IMR-90 (cell line): ENCODE measurements around the gene F11. TPM values are rescaled to one million over a fixed set of nuclear protein-coding genes. Genes with fewer than 3 reads are reported as not detected.

Experiments
- ATAC-seq: fragments of 200-7000 bp; cut with Tn5 transposase; 2 replicates; pipeline ENCODE4 v1.9.1; 2020; ENCODE audit warnings: low read depth, mild to moderate bottlenecking, moderate library complexity
- BruUV-seq: library from RNA; stranded (reverse); fragments of 400-500 nt; replicated peaks from 2 replicates; lab custom pipeline; 2021; lab: Mats Ljungman, UMichigan
- CTCF ChIA-PET: fragments of 300-600 bp; formaldehyde crosslinking; extraction: SDS; loops from one replicate; lab custom pipeline; 2021; ENCODE audit warnings: antibody characterized with exemption; lab: Yijun Ruan, JAX
- POLR2A ChIA-PET: fragments of 300-600 bp; sonication (Branson Sonifier 250); formaldehyde crosslinking; loops from one replicate; lab custom pipeline; 2022; ENCODE audit warnings: antibody characterized with exemption; ENCODE audit not compliant: unreplicated experiment; lab: Charles Lee
- DNase-seq: peaks from one replicate; pipeline ENCODE4 v3.0.0; 2013
- H2AFZ ChIP-seq: replicated peaks from 2 replicates; pipeline ENCODE3; 2013; ENCODE audit warnings: low read length, mild to moderate bottlenecking; ENCODE audit not compliant: poor library complexity
- H2AK5ac ChIP-seq: 2 replicates; pipeline ENCODE4 v1.6.1; 2013; ENCODE audit warnings: low read depth, low read length, inconsistent platforms
- H2AK9ac ChIP-seq: replicated peaks from 2 replicates; pipeline ENCODE3; 2013; ENCODE audit warnings: mild to moderate bottlenecking, low read depth, low read length, moderate library complexity; ENCODE audit not compliant: poor library complexity
- H2BK120ac ChIP-seq: 2 replicates; pipeline ENCODE4 v1.6.1; 2013; ENCODE audit warnings: low read depth, low read length, inconsistent platforms
- H2BK15ac ChIP-seq: 3 replicates; pipeline ENCODE4 v1.6.1; 2013; ENCODE audit warnings: low read depth, low read length, inconsistent platforms
- H2BK20ac ChIP-seq: 2 replicates; pipeline ENCODE4 v1.6.1; 2013; ENCODE audit warnings: low read depth, mild to moderate bottlenecking, inconsistent platforms, low read length, moderate library complexity
- H2BK5ac ChIP-seq: 2 replicates; pipeline ENCODE4 v1.6.1; 2013; ENCODE audit warnings: mild to moderate bottlenecking, low read depth, low read length, inconsistent platforms; ENCODE audit not compliant: poor library complexity, severe bottlenecking
- H3K14ac ChIP-seq: replicated peaks from 2 replicates; pipeline ENCODE4 v1.6.1; 2013; ENCODE audit warnings: low read depth, low read length, inconsistent platforms
- H3K18ac ChIP-seq: 2 replicates; pipeline ENCODE4 v1.6.1; 2013; ENCODE audit warnings: low read depth, low read length, control low read depth
- H3K23ac ChIP-seq: 2 replicates; pipeline ENCODE4 v1.6.1; 2013; ENCODE audit warnings: low read depth, low read length, inconsistent platforms
- H3K27ac ChIP-seq: 2 replicates; pipeline ENCODE4 v1.5.1; 2013; ENCODE audit warnings: mild to moderate bottlenecking, control low read depth, low read length; ENCODE audit not compliant: insufficient read depth
- H3K27me3 ChIP-seq: 2 replicates; pipeline ENCODE4 v1.6.1; 2013; ENCODE audit warnings: low read length; ENCODE audit not compliant: control insufficient read depth, insufficient read depth
- H3K36me3 ChIP-seq: 2 replicates; pipeline ENCODE4 v1.6.1; 2013; ENCODE audit warnings: low read length, mixed read lengths; ENCODE audit not compliant: control insufficient read depth, insufficient read depth
- H3K4ac ChIP-seq: 2 replicates; pipeline ENCODE4 v1.6.1; 2013; ENCODE audit warnings: low read depth, low read length, inconsistent platforms
- H3K4me1 ChIP-seq: 2 replicates; pipeline ENCODE4 v1.6.1; 2013; ENCODE audit warnings: low read length, mixed read lengths; ENCODE audit not compliant: control insufficient read depth, insufficient read depth
- H3K4me2 ChIP-seq: 2 replicates; pipeline ENCODE4 v1.6.1; 2013; ENCODE audit warnings: low read depth, mild to moderate bottlenecking, control low read depth, low read length, moderate library complexity
- H3K4me3 ChIP-seq: 2 replicates; pipeline ENCODE4 v1.5.1; 2013; ENCODE audit warnings: low read depth, mild to moderate bottlenecking, control low read depth, low read length, moderate library complexity; ENCODE audit not compliant: insufficient read depth
- H3K56ac ChIP-seq: 2 replicates; pipeline ENCODE4 v1.6.1; 2013; ENCODE audit warnings: low read length, inconsistent platforms; ENCODE audit not compliant: insufficient read depth; ENCODE audit errors: extremely low read depth
- H3K79me1 ChIP-seq, 2 experiments: 2 replicates each; pipeline ENCODE4 v1.6.1; 2013; ENCODE audit warnings: low read length in 2 of 2, inconsistent platforms in 1 of 2, low read depth in 1 of 2
- H3K9ac ChIP-seq: 2 replicates; pipeline ENCODE4 v1.6.1; 2013; ENCODE audit warnings: low read depth, low read length, control low read depth
- H3K9me1 ChIP-seq: 2 replicates; pipeline ENCODE4 v1.6.1; 2013; ENCODE audit warnings: low read length, inconsistent platforms; ENCODE audit not compliant: insufficient read depth
- H3K9me3 ChIP-seq: 2 replicates; pipeline ENCODE4 v1.6.1; 2013; ENCODE audit warnings: low read length; ENCODE audit not compliant: control insufficient read depth, insufficient read depth
- H4K20me1 ChIP-seq: 2 replicates; pipeline ENCODE4 v1.6.1; 2013; ENCODE audit warnings: low read length, inconsistent platforms; ENCODE audit not compliant: insufficient read depth
- H4K5ac ChIP-seq: 2 replicates; pipeline ENCODE4 v1.6.1; 2013; ENCODE audit warnings: mild to moderate bottlenecking, low read depth, low read length, control low read depth
- H4K8ac ChIP-seq, 2 experiments: 2 replicates each; pipeline ENCODE4 v1.6.1; 2013; ENCODE audit warnings: low read depth in 2 of 2, low read length in 2 of 2, control low read depth in 1 of 2, inconsistent platforms in 1 of 2
- H4K91ac ChIP-seq: 2 replicates; pipeline ENCODE4 v1.6.1; 2013; ENCODE audit warnings: low read depth, low read length, inconsistent platforms; ENCODE audit not compliant: insufficient read depth
- BHLHE40 ChIP-seq: fragments of 150-350 bp; IDR thresholded peaks from 2 replicates; pipeline ENCODE4 v1.6.1; 2016; ENCODE audit warnings: mild to moderate bottlenecking, low read depth, low read length
- CHD1 ChIP-seq: IDR thresholded peaks from 2 replicates; pipeline ENCODE4 v1.6.1; 2012; ENCODE audit warnings: low read depth, low read length, improper control_type of control experiment
- MAZ ChIP-seq: IDR thresholded peaks from 2 replicates; pipeline ENCODE4 v1.6.1; 2012; ENCODE audit warnings: low read depth, mild to moderate bottlenecking, low read length, improper control_type of control experiment, moderate library complexity, borderline replicate concordance
- MXI1 ChIP-seq: IDR thresholded peaks from 2 replicates; pipeline ENCODE4 v1.6.1; 2012; ENCODE audit warnings: low read depth, mild to moderate bottlenecking, low read length, moderate library complexity, borderline replicate concordance
- NFE2L2 ChIP-seq: fragments of 150-350 bp; IDR thresholded peaks from 2 replicates; pipeline ENCODE4 v1.6.1; 2016; ENCODE audit warnings: low read depth, mild to moderate bottlenecking, low read length
- SMC3 ChIP-seq: fragments of 150-350 bp; IDR thresholded peaks from 2 replicates; pipeline ENCODE4 v1.6.1; 2016; ENCODE audit warnings: low read depth, mild to moderate bottlenecking, antibody characterized with exemption, low read length, moderate library complexity
- USF2 ChIP-seq: fragments of 150-350 bp; IDR thresholded peaks from 2 replicates; pipeline ENCODE4 v1.6.1; 2017; ENCODE audit warnings: mild to moderate bottlenecking, antibody characterized with exemption, low read length, low read depth
- WGBS, 2 experiments: methylation state at CpG; one replicate each; pipeline versions ENCODE4 v1.1.5 to v1.1.7; 2013; ENCODE audit warnings: missing lambda C conversion rate in 2 of 2; ENCODE audit not compliant: insufficient read length in 1 of 2; ENCODE audit errors: extremely low coverage in 2 of 2; 5-methylcytosine and 5-hydroxymethylcytosine counted together
- dilution Hi-C: fragments of 300-500 bp; cut with HindIII; formaldehyde crosslinking; loops from one replicate; pipeline ENCODE4 v1.14.3; 2018; ENCODE audit warnings: low sequenced_read_pairs; ENCODE audit not compliant: unreplicated experiment
- in situ Hi-C: fragments of 300-500 bp; cut with MboI; formaldehyde crosslinking; loops from 3 replicates; pipeline ENCODE4 v1.14.3; 2019; ENCODE audit warnings: low sequenced_read_pairs, inconsistent platforms, mixed read lengths
- intact Hi-C: fragments of 100-400 bp; cut with micrococcal nuclease; formaldehyde crosslinking; loops from 2 replicates; pipeline ENCODE4 v1.10.0; 2022
- polyA plus RNA-seq, 3 experiments: library from polyadenylated mRNA; depleted of rRNA; stranded (reverse); fragments of >200 nt; gene quantifications; 2 replicates each; pipeline ENCODE4 v1.2.3, GENCODE V29; 2012; ENCODE audit warnings: low replicate concordance in 1 of 3
- total RNA-seq: library from RNA; depleted of rRNA; stranded (reverse); fragments of >200 nt; gene quantifications from 2 replicates; pipeline ENCODE4 v1.2.3, GENCODE V29; 2012

Gene F11
- total and polyA plus RNA-seq, 2 of the 4 experiments (the other 2 are of a cell fraction), result not detected

- BruUV-seq, result no TSS peak
- H3K4ac ChIP-seq, result no peak overlapping the region
- no peaks in the 10 kb centered on the region for H3K79me1 ChIP-seq
- H2AFZ ChIP-seq, result no peak overlapping the region
- no peaks in the 10 kb centered on the region for H3K36me3 ChIP-seq
- H3K9me1 ChIP-seq, result no peaks in the 10 kb centered on the region
- no peak overlapping the region for H3K18ac ChIP-seq
- H3K9me3 ChIP-seq, result no peaks in the 10 kb centered on the region
- no peak overlapping the region for H2BK20ac ChIP-seq
- H3K27me3 ChIP-seq, result no peaks in the 10 kb centered on the region
- H2BK120ac ChIP-seq, result no peak overlapping the region
- no peak overlapping the region for H2AK5ac ChIP-seq
- in situ Hi-C loops, result no loop called here
- H3K4me3 ChIP-seq, result no peak overlapping the region
- no peak overlapping the region for H4K8ac ChIP-seq
- no peak for TF ChIP-seq CHD1
- TF ChIP-seq MAZ, result no peak
- no peak for TF ChIP-seq SMC3
- TF ChIP-seq USF2, result no peak
- TF ChIP-seq NFE2L2, result no peak
- no peak for TF ChIP-seq BHLHE40
- no peak for TF ChIP-seq MXI1
- no peak overlapping the region for H3K23ac ChIP-seq
- no CpG with 5 or more reads among the region's 3 CpGs for WGBS, 2 experiments
- H2AK9ac ChIP-seq, result no peak overlapping the region
- no peak overlapping the region for H3K9ac ChIP-seq
- H2BK5ac ChIP-seq, result no peak overlapping the region
- dilution Hi-C loops, result no loop called here
- no peak overlapping the region for H3K27ac ChIP-seq
- DNase-seq (no peak), ATAC-seq (no peak)
- no peak overlapping the region for H2BK15ac ChIP-seq
- no peak overlapping the region for H4K91ac ChIP-seq
- H4K20me1 ChIP-seq, result no peaks in the 10 kb centered on the region
- POLR2A ChIA-PET, result no interaction called here
- no peak overlapping the region for H3K56ac ChIP-seq
- intact Hi-C loops, result no loop called here
- H4K5ac ChIP-seq, result no peak overlapping the region
- H3K4me2 ChIP-seq, result no peak overlapping the region
- CTCF ChIA-PET, result no interaction called here
- peaks cover 3% of the 10 kb centered on the region for H3K4me1 ChIP-seq
- no peak overlapping the region for H3K14ac ChIP-seq
Measured at GRCh38 chr4:186255122-186255521, 10.9 kb upstream of the F11 start.
